NCI-H1930 (cell line): ENCODE results near the gene ATG9B.
"Not testable (repeated sequence)": the region's sequence is repeated elsewhere in the genome, so short reads cannot be mapped to it uniquely, and the experiment has no call there.

Experiments
- DNase-seq, 2 experiments: peaks; one replicate each; lab custom pipeline; 2025; lab: John Stamatoyannopoulos, UW

ATG9B gene

GRCh38 chr7:151035026-151035717, 10.9 kb upstream of the ATG9B start:
- no peak for DNase-seq

DNA sequence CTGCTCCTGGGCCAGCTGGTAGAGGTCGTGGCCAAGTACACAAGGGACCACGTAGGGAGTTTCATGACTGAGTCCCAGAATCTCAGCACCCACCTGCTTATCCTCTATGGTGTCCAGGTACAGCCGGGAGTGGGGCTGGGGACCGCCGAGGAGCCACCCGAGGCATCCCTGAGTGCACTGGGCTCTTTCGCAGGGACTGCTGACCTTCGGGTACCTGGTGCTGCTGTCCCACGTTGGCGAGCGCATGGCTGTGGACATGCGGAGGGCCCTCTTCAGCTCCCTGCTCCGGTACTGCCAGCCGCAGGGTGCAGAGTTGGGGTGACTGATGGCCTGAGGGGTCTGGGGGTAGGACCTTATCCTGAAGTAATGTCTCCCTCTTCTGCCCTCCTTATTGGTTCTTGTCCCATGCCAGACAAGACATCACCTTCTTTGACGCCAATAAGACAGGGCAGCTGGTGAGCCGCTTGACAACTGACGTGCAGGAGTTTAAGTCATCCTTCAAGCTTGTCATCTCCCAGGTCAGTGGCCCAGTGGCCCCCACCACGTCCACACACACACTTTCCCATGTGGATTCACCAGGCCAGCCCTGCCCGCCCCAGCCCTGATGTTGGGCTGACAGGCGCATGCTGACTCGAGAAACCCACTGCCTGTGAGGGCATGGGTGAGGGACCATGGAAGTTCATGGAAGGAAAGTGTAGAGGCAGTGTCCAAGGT, 10.2 kb upstream of the ATG9B start:
- DNase-seq = no peak

DNA sequence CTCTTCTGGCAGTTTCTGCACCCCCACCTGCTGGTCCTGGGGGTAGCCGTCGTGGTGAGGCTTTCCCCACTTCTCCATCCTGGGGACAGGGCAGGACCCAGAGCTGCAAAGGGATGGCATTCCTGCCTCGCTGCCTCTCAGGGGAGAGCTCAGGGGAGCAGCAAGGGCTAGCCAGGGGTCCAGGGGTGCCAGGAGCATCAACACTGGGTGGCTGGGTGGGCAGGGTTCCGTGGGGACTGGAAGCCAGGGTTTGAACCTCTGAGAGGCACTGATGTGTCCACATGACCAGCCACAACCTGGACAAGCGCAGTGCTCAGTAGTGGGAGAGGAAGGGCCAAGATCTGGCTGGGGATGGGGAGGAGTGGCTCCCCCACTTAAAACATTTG, 9.6 kb upstream of the ATG9B start:
- no peak for DNase-seq

DNA sequence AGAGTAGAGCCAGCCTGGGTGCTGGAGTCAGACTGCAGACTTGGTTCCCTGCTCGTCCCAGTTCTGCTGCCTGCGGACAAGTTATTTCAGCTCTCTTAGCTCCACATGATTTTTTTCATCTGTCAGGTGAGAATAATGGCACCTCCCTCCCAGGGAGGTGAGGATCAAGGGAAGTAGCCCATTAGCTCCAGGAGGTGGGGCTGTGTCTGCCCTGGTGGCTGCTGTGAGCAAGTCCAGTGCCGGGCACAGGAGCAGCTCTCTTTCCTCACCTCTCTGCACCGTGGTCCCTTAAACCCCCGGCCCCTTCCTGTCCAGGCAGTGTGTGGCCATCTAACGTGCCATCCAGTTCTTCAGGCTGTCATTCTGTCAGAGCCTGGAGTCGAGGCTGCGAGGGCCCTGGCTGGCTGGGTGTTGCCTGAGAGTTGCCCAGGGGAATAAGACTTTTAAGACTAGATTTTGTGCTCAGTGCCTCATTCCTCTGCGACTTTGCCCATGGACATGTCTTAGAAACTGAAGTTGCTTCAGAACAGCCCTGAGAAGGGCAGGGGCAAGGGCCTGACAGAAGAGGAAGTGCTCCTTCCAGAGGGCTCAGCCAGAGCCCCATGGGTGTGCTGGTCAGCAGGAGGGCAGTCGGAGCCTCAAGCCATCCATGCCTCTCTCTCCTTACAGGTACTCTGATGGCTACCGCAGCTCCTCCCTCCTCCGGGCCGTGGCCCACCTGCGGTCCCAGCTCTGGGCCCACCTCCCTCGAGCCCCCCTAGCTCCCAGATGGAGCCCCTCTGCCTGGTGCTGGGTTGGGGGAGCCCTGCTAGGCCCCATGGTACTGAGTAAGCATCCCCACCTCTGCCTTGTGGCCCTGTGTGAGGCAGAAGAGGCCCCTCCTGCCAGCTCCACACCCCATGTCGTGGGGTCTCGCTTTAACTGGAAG, 8.9 kb upstream of the ATG9B start:
- no peak for DNase-seq

DNA sequence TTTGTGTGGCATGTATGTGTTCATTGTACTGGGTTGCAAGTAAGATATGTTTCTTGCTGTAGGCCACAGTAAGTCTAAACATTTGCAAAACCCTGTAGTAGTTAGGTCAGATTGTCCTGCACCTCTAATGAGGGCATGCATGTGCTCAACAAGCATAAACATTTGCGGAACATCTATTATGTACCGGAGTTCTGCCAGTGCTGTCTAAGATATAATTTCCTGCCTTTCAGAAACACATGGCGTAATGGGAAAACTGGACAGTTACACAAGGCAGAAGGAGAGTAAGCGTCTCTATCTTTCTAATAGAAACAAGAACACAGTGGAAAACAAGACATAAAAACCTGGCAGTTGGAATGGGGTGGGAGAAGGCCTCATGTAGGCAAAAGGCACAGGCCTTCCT, 6.7 kb upstream of the ATG9B start:
- DNase-seq = no peak

GRCh38 chr7:151028948-151029501, 4.7 kb upstream of the ATG9B start:
- no peak for DNase-seq

DNA sequence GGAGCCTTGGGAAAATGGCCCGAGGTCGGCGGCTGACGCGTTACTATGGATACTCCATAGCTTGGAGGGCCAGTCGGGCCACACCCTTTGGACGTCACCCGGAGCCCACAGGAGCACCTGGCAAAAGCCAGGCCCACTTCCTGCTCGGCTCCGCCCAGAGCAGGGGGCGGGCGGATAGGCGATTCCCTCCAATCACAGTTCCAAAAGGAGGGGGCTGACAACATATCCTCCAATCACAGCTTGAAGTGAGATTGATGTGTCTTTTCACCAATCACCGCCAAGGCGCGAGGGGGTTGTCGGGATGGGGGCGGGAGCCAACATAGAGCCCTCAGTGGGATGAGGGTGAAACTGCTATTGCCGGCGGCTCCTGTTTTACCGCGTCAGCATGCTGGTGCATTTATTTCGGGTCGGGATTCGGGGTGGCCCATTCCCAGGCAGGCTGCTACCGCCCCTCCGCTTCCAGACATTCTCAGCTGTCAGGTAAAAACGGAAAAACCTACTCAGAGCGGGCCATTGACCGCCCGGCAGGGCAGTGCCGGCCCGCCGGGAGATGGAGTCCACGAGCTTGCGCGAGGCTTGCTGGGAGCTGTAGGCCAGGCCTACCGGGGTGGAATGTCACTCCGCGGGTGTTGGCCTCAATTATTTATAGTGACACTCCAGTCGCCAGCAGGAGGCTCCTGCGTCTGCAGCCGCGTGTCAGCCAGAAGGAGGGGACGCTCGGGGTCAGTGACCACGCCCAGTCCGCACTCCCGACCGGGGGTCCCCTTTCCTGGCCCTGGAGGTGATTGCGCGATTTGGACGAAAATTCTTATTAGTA, 4.0 kb upstream of the ATG9B start, which contains the start of gene ABCB8:
ABCB8 (plus strand) TSS at position 320 of the 817 bp plus-strand sequence; CDS start at position 386, 66 bp downstream.
- DNase-seq = peak; percentile 99 to 100

DNA sequence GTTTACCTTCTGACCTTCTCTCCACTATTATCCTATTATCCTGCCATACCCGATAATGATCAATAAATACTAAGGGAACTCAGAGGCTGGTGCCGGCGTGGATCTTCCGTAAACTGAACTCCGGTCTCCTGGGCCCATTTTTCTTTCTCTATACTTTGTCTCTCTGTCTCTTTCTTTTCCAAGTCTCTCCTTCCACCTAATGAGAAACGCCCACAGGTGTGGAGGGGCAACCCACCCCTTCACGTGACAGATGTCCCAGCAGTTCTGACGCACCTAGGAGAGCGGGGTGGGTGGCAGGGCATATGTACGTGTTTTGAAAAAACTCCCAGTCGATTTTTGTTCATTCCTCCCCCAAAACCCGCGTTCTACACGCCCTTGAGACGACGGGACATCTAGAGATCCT, 3.4 kb upstream of the ATG9B start:
- DNase-seq = not testable (repeated sequence)

DNA sequence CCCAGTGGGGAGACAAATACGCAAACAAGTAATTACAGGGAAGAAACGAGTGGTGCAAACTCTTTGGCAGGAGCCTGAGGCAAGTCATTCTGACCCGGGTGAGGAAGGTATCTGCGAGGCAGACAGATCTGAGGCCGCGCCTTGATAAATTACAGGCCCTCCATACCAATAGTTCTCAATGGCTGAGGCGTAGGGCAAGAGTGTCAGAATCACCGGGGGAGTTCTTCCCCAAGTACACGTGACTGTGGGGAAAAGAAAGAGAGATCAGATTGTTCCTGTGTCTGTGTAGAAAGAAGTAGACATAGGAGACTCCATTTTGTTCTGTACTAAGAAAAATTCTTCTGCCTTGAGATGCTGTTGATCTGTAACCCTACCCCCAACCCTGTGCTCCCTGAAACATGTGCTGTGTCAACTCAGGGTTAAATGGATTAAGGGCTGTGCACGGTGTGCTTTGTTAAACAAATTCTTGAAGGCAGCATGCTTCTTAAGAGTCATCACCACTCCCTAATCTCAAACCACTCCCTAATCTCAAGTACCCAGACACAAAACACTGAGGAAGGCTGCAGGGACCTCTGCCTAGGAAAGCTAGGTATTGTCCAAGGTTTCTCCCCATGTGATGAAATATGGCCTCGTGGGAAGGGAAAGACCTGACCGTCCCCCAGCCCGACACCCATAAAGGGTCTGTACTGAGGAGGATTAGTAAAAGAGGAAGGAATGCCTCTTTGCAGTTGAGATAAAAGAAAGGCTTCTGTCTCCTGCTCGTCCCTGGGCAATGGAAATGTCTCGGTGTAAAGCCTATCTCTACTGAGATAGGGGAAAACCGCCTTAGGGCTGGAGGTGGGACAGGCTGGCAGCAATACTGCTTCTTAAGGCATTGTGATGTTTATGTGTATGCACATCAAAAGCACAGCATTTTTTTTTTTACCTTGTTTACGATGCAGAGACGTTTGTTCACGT, 2.8 kb upstream of the ATG9B start:
- DNase-seq = not testable (repeated sequence)

DNA sequence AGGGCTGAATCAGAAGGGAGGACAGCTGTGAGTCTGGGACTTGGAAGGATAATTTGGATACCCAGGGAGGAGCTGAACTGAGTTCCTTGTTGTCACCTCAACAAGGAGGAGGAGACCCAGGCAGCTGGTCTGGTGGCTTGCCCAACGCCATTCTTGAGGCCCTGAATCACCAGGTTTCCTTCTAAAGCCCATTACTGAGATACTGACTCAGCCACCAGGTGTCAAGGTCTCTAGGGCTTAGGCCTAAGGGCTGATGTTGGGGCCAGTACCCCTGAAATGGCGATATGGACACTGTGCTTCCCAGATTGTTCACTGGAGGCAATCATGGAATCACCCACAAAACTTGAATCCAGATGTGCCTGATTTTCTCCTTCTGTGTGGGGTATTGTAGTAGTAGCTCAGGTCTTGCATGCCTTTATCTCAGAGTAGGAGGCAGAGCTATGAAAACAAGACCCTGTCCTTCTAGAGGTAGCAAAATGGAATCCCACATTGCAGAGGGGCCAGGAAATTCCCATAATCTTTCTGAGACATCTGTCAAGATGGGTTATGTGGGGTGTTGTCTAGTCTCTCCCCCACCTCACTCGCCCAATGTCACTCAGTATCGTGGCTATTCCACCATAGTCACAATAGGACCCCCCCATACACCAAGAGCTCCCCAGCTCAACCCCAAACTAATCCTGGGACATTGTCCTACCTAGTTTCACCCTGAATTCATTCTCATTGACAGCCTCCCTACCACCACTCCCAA, 1.8 kb upstream of the ATG9B start:
- DNase-seq = no peak

- DNase-seq = no peak
Observed at GRCh38 chr7:151023232-151023631, 1.1 kb downstream of the ATG9B start.

- DNase-seq = no peak
Observed at GRCh38 chr7:151020231-151020630, 4.1 kb downstream of the ATG9B start.

DNA sequence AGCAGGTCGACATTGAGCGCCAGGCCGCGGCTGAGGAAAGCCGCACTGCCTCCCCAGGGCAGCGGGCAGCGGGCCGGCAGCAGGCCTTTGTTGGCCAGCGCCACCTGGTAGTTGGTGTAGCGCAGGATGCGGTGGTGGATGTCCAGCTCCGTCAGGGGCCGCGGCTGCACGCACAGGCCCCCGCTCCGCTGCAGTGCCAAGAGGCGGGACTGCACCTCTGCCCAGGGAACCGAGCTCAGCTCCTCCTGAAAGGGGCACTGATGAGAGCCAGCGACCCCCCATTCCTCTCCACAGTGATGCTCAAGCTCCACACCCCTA, 5.2 kb downstream of the ATG9B start:
- DNase-seq = no peak

GRCh38 chr7:151018421-151019129, 5.7 kb downstream of the ATG9B start:
- DNase-seq = peak; percentile 68 to 75

DNA sequence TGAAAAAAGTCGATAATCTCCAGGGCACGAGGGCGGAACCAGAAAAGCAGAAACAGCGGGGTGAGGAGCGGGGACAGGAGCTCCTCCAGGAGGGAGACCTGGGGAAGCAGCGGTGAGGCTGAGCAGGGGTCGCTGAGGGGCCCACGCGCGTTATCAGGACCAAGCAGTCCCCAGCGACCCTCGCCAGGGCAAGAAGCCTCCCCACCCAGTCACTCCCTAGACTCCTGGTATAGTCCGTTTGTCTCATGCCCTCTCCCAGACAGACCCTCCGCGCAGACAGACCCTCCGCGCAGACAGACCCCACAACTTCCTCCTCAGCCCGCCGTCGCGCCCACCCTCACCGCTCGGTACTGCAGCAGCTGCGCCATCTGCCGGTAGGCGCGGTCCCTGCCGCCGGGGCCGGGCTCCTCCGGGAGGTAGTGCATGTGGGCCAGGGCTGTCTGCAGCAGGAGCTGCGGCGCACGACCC, 6.3 kb downstream of the ATG9B start:
- peak; percentile 53 to 81 for DNase-seq

GRCh38 chr7:151017370-151017952, 6.8 kb downstream of the ATG9B start:
- no peak for DNase-seq

- DNase-seq = no peak
Observed at GRCh38 chr7:151016942-151017341, 7.4 kb downstream of the ATG9B start.

- no peak for DNase-seq
Observed at GRCh38 chr7:151016505-151016904, 7.8 kb downstream of the ATG9B start.
